GOT3 (cell line): Measurements from ENCODE around the gene HAUS3.
"Not testable (repeated sequence)": the region's sequence is repeated elsewhere in the genome, so short reads cannot be mapped to it uniquely, and the experiment has no call there.

ENCODE experiments used
- DNase-seq: peaks from one replicate; lab custom pipeline; 2025; ENCODE audit warnings: mixed read lengths; lab: John Stamatoyannopoulos, UW

The HAUS3 gene

GRCh38 chr4:2275546-2276251 is 33.8 kb upstream of the HAUS3 start:
- DNase-seq: no peak

DNA sequence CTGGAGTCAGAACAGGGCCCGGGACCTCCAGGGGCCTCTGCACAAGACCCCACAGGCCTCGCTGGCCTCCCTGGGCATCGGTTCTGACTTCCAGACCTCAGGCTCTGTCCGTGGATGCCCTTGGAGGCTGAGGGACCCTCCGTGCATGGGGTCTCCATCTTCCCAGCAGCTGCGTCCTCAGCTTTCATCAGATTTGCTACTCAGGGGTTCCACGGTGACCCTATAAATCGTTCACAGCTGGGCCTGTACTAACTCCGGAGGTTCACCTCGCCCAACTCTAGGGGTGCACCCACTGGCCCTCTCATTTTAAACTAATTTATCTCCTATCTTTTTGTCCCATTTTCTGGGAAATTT is 33.1 kb upstream of the HAUS3 start:
- DNase-seq: not testable (repeated sequence)

DNA sequence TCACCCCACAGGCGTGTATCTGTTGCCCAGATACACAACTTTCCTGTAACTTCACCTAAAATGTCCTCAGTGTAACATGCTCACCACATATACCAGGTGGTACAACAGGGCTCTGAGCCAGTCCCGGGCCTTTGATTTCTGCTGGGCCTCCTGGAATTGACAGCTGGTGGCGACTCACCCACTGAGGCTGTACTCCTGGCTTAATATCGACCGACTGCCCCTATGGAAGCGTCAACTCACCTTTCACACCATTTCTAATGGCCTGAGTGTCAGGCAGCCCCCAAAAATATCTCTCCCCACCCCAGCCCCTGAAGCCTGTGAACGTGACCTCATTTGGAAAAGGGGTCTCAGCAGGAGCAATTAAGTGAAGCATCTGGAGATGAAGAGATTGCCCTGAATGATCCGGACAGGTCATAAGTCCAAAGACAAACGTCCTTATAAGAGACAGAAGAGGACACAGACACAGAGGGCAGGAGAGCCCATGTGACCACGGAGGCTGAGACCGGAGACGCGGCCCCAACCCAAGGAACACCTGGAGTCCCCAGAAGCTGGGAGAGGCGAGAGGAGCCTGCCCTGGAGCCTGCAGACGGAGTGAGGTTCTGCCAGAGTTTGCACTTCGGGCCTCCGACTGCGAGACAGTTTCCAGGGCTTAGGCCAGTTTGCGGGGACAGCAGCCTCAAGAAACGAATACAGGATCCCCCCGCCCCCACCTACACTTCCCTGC is 32.6 kb upstream of the HAUS3 start:
- DNase-seq: no peak

GRCh38 chr4:2273657-2274319 is 31.9 kb upstream of the HAUS3 start:
- DNase-seq: no peak

- DNase-seq: no peak
Measured at GRCh38 chr4:2273221-2273620, 31.3 kb upstream of the HAUS3 start.

- DNase-seq: no peak
Measured at GRCh38 chr4:2272828-2273120, 30.9 kb upstream of the HAUS3 start.

GRCh38 chr4:2272026-2272827 is 30.3 kb upstream of the HAUS3 start:
- no peak for DNase-seq

DNA sequence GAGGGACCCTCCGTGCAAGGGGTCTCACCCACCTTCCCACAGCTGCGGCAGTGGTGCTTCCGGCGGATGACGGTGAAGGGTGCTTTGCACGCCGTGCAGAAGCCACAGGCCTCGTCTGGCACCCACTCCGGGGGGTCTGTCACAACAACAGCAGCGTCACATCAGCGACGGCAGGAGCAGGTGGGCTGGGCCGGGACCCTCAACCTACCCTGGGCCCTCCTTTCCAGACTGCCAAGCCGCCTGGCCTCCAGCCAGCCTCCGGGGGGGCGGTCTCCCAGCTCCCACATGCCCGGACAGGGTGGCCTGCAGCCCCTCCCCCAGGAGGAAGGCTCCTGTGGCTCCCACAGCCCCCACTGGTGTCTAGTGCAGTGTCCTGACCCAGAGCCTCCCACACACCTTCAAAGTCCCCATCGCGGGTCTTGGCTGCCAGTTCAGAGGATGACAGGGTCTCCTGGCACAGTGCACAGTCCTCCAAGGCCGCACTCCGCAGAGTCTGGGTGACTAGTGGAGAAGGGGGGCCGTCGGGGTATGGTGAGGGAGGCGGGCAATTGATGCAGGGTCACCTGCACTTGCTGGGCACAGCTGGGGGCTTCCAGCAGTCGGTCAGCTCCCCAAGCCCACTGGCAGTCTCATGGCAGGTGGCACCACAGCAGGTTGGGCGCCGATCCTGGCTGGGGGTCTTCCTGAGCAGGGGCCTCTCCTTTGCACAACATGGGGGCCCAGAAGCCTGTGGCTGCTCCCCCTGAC is 29.5 kb upstream of the HAUS3 start:
- DNase-seq: no peak

GRCh38 chr4:2270341-2271165 is 28.6 kb upstream of the HAUS3 start:
- no peak for DNase-seq

DNA sequence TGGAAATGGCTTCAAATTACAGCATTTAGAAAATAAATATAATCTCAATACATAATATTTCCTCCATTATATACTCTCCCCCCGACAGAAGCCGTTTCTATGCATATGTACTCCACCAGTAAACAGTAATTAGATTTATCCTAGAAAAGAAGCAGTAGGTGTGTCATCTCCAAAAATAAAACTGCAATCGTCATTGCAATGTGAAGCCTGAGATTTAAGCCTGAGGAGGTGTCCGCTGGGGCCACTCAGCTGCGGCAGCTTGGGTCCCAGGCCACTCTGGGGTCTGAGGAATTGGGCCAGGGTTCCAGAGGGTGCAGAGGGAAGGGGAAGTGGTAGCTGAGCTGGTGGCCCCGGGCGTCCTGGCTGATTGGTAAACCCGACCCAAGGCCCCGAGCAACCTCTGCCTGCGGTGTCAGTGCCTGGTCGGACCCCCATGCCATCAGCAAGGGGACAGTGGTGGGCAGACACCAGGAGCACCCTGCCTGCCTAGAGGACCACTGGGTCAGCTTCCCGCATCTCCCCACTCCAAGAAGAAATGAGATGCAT is 27.8 kb upstream of the HAUS3 start:
- no peak for DNase-seq

DNA sequence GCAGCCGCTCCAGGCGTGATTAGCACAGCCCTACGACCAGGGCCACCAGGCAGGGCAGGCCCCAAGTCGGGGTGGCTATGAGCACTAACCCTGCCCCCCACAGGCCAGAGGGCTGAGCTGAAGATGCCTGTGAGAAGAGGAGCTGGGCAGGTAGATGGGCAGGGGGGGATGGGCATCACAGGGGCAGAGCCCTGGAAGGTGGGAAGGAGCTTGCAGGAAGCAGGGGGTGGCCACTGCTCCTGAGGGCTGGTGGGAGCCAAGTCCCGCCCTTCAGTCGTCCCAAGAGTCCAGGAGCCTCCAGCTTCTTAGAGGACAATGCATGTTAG is 27.2 kb upstream of the HAUS3 start:
- DNase-seq: no peak

GRCh38 chr4:2268357-2269205 is 26.7 kb upstream of the HAUS3 start:
- no peak for DNase-seq

DNA sequence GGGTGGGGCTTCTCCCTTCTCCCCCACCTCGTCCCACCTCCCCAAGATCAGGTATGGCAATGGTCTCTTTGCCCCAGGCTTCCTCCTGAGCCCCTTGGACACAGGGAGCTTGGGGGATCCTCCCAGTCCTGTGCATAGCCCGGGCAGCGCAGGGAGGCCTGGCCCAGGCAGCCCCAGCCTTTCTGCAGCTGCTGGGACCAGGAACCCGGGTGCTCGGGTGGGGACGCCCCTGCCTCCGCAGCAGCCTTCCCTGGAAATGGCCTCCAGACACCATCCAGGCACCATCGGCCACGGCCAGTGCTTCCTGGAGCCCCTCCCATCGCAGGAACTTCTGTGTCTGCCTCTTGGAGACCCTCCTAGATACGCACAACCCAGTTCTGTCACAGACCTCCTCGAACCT is 25.9 kb upstream of the HAUS3 start:
- no peak for DNase-seq

DNA sequence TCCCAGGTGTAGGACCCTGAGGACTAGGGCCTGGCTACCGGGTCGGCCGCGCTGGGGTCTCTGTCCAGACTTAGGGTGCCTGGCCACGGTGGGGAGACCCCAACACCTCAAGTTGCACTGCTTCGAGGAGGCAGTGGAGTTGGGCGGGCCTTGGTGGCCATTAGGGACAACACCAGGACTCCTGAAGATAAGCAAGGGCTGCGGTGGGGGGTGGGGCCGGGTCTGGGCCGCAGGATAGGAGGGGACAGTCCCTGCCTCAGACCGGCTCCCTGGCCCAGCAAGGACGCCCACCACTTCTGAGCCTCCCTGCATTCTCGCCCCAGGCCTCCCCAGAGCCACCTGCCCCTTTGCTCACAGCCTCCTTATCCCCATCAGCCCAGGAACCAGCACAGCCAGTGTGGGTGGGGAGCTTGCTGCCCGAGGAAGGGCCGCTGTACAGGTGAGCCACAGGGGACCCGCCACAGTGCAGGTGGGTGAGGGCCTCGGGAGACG is 25.4 kb upstream of the HAUS3 start:
- DNase-seq: no peak

- DNase-seq: no peak
Measured at GRCh38 chr4:2266821-2267220, 24.9 kb upstream of the HAUS3 start.

- no peak for DNase-seq
Measured at GRCh38 chr4:2266181-2266580, 24.3 kb upstream of the HAUS3 start.

DNA sequence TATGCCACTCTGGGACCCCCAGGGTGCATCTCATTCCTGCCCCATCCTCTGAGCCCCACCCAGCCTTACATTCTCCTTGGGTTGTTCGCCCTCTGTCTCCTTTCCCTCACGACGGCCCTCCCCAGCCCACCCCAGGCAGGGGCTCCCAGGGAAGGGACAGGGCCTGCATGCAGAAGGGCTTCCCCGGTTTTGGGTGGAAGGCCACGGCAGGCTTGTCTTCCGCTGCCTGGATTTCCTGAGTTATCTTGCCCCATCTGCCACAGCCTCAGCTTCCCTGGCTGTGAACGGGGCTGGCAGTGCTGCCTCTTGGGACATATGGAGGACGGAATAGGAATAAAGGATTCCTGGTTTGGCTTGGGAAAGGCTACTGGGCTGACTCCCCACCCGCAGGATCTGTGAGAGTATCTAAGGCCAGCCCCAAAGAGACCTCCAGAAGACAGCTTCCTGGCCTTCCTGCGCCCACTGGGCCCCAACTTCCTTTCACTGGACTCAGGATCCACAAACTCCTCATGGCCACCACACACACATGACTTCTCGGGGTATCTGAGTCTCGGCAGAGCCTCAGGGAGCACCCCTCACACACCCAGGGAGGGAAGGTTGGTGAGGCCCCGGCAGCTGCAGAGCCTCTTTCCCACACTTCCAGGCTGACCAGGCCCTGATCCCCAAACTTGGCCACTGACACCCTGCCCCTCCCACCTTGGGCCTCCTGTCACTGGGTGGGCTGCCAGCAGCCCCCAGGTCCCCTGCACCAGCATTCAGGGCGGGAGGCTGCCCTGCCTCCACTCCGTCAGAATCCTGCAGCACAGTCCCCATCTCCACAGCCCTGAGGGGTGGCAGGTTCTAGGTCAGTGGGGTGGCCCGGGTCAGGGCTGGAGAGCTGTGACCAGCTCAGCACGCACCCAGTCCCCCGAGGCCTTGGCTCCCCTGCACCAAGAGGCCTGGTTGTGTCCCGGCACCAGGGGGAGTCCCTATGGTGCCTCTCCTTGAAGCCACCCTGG is 23.5 kb upstream of the HAUS3 start:
- DNase-seq: no peak

DNA sequence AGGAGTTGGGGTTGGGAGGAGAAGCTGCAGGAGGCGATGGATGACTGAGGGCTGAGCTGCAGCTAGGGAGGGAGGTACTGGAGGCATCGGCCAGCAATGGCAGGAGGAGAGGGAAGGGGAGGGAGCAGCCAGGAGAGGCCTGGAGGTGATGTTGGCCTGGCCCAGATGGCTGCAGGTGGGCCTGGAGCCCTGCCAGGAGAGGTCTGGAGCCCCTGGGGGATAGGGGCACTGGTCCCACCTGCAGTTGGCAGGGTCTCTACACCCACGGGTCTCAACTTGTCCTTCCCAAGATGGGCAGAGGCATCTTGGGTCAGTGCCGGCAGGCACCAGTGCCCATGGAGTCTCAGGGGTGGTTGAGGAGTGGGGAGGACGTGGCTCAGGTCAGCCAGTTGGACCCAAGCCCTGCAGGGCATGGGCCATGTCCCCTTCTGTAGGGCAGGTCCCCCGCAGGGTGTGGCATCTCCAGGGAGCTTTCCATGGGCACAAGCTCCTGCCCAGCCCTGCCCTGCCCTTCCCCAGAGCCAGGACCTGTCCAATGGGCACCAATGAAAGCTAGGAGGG is 22.6 kb upstream of the HAUS3 start:
- no peak for DNase-seq
